Measurements from ENCODE around the gene RPL38.

Gene RPL38

DNA sequence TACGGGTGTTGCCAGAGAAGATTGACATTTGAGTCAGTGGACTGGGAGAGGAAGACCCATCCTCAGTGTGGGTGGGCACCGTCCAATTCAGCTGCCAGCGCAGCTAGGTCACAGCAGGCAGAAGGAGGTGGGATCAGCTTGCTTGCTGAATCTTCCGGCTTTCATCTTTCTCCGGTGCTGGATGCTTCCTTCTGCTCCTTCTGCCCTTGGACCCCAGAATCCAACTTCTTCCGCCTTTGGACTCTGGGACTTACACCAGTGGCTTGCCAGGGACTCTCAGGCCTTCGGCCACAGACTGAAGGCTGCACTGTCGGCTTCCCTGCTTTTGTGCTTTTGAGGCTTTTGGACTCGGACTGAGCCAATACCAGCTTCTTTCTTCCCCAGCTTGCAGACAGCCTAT, 46.1 kb upstream of the RPL38 start:
- no peak for DNase-seq (ENCODE audit: low read depth in 1 of 2, low spot score in 1 of 2)
- Histone ChIP-seq H3K27ac (replicated peaks) (no peak overlapping the region), H3K27me3 (ENCODE audit: insufficient read depth, poor library complexity, severe bottlenecking) (peaks cover 3% of the 10 kb centered on the region), H3K4me3 (replicated peaks; ENCODE audit: insufficient read depth, low read length) (no peak overlapping the region)
- TF ChIP-seq POLR2AphosphoS5 (IDR thresholded peaks at IDR 0.05; ENCODE audit: low read depth): no peak
- TF ChIP-seq, protein P1, sequence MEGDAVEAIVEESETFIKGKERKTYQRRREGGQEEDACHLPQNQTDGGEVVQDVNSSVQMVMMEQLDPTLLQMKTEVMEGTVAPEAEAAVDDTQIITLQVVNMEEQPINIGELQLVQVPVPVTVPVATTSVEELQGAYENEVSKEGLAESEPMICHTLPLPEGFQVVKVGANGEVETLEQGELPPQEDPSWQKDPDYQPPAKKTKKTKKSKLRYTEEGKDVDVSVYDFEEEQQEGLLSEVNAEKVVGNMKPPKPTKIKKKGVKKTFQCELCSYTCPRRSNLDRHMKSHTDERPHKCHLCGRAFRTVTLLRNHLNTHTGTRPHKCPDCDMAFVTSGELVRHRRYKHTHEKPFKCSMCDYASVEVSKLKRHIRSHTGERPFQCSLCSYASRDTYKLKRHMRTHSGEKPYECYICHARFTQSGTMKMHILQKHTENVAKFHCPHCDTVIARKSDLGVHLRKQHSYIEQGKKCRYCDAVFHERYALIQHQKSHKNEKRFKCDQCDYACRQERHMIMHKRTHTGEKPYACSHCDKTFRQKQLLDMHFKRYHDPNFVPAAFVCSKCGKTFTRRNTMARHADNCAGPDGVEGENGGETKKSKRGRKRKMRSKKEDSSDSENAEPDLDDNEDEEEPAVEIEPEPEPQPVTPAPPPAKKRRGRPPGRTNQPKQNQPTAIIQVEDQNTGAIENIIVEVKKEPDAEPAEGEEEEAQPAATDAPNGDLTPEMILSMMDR (IDR thresholded peaks at IDR 0.05; ENCODE audit: insufficient read depth, low read length): no peak
- no peak for TF ChIP-seq GABPA (IDR thresholded peaks at IDR 0.05; ENCODE audit: low read depth)

DNA sequence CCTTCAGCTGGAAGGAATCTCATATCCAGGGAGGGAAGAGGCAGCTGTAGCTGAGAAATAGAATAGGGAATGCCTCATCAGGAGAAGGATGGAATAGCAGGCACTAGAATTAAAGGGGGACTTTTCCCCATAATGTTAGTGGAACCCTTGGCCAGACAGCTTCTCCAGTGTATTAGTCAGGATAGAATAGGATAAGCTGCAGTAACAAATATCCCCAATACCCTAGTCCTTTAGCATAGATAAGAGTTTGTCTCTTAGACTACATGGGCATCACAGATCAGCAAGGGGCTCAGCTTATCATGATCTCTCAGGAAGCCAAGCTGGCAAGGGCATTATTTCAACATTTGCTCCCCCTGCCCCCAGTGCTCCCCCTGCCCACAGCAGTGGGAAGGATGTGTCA, 44.7 kb upstream of the RPL38 start:
- no peak overlapping the region for H3K27ac ChIP-seq (replicated peaks)
- peaks cover 3% of the 10 kb centered on the region for H3K27me3 ChIP-seq (ENCODE audit: insufficient read depth, poor library complexity, severe bottlenecking)
- TF ChIP-seq, protein P2, sequence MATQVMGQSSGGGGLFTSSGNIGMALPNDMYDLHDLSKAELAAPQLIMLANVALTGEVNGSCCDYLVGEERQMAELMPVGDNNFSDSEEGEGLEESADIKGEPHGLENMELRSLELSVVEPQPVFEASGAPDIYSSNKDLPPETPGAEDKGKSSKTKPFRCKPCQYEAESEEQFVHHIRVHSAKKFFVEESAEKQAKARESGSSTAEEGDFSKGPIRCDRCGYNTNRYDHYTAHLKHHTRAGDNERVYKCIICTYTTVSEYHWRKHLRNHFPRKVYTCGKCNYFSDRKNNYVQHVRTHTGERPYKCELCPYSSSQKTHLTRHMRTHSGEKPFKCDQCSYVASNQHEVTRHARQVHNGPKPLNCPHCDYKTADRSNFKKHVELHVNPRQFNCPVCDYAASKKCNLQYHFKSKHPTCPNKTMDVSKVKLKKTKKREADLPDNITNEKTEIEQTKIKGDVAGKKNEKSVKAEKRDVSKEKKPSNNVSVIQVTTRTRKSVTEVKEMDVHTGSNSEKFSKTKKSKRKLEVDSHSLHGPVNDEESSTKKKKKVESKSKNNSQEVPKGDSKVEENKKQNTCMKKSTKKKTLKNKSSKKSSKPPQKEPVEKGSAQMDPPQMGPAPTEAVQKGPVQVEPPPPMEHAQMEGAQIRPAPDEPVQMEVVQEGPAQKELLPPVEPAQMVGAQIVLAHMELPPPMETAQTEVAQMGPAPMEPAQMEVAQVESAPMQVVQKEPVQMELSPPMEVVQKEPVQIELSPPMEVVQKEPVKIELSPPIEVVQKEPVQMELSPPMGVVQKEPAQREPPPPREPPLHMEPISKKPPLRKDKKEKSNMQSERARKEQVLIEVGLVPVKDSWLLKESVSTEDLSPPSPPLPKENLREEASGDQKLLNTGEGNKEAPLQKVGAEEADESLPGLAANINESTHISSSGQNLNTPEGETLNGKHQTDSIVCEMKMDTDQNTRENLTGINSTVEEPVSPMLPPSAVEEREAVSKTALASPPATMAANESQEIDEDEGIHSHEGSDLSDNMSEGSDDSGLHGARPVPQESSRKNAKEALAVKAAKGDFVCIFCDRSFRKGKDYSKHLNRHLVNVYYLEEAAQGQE (IDR thresholded peaks at IDR 0.05; ENCODE audit: insufficient replicate concordance, low read depth): no peak
- TF ChIP-seq GABPA (IDR thresholded peaks at IDR 0.05; ENCODE audit: low read depth): no peak
- TF ChIP-seq POLR2AphosphoS5 (IDR thresholded peaks at IDR 0.05; ENCODE audit: low read depth): no peak
- TF ChIP-seq SPI1 (IDR thresholded peaks at IDR 0.05; ENCODE audit: borderline replicate concordance, low read depth): no peak
- TF ChIP-seq, protein P1 (IDR thresholded peaks at IDR 0.05; ENCODE audit: insufficient read depth, low read length): no peak
- DNase-seq (ENCODE audit: low read depth in 1 of 2, low spot score in 1 of 2): no peak
- H3K4me3 ChIP-seq (replicated peaks; ENCODE audit: insufficient read depth, low read length): no peak overlapping the region

DNA sequence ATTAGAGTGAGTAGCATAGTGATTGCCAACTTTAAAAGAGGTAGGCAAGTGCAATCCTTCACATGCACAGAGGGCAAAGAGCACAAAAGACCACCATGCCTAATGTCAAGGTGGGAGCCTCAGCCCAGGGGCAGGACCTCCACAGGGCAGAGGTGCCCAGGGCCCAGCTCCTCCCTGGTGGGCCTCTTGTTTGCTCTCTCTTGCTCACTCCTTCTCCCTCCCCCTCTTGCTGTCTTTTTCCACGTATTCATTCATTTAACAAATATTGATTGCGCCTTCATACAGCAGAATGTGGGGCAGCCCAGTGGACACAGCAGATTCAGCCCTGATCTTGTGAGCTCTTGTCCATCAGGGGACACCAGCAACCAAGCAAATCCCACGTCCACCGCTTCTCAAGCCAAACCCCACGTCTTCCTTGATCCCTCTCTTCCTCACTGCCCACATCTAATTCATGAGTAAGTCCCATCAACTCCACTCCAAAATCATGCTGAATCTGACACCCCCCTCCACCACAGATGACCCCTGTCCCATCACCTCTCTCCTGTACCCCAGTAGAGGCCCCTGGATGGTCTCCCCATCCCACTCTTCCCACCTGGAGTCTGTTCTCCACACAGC, 44.1 kb upstream of the RPL38 start:
- DNase-seq (ENCODE audit: low read depth in 1 of 2, low spot score in 1 of 2): no peak
- Histone ChIP-seq H3K4me3 (replicated peaks; ENCODE audit: insufficient read depth, low read length) (no peak overlapping the region), H3K27me3 (ENCODE audit: insufficient read depth, poor library complexity, severe bottlenecking) (peaks cover 3% of the 10 kb centered on the region), H3K27ac (replicated peaks) (no peak overlapping the region)
- TF ChIP-seq, protein P2 (IDR thresholded peaks at IDR 0.05; ENCODE audit: insufficient replicate concordance, low read depth): no peak
- TF ChIP-seq POLR2AphosphoS5 (IDR thresholded peaks at IDR 0.05; ENCODE audit: low read depth) (no peak), GABPA (IDR thresholded peaks at IDR 0.05; ENCODE audit: low read depth) (no peak), SPI1 (IDR thresholded peaks at IDR 0.05; ENCODE audit: borderline replicate concordance, low read depth) (no peak)

DNA sequence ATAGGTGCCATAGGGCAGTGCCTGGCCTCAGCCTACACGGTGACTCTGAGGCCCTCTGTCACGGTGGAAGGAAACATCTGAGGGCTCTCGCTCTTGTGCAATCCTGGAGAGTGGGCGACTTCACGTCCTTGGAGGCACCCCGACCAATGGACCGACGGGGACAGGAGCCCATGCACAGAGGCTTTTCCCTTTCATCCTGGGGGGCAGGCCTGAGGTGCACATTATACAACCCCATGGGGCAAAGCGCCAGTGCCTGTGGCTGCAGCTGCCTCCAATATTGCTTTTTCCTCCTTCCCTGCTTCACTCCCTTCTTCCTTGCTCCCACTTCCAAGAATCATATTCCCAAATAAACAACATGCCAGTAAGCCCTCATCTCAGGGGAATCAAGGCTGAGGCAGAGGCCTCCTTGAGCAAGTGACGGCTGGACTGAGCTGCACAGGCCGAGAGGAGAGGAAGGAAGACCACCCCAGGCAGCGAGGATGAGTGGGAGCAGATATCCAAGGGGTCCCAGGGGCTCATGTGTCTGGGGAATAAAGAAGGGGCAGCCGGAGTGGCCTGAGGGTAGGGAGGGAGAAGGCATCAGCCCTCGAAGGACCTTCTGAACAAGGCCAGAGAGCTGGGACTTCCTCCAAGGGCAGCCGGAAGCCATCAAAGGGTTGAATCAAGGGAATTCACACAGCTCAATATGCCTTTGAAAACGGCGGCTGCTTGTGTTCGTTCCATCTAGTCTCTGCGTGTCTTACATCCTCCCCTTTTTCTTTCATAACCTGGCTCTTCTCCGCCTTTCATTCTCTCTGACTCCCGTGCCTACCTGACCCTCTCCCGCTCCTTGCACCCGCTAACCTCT, 42.6 kb upstream of the RPL38 start:
- TF ChIP-seq, protein P1 (IDR thresholded peaks at IDR 0.05; ENCODE audit: insufficient read depth, low read length): no peak
- TF ChIP-seq SPI1 (IDR thresholded peaks at IDR 0.05; ENCODE audit: borderline replicate concordance, low read depth): no peak
- TF ChIP-seq, protein P2 (IDR thresholded peaks at IDR 0.05; ENCODE audit: insufficient replicate concordance, low read depth): no peak
- TF ChIP-seq POLR2AphosphoS5 (IDR thresholded peaks at IDR 0.05; ENCODE audit: low read depth): no peak
- TF ChIP-seq GABPA (IDR thresholded peaks at IDR 0.05; ENCODE audit: low read depth): no peak
- no peak for DNase-seq (ENCODE audit: low read depth in 1 of 2, low spot score in 1 of 2)
- Histone ChIP-seq H3K4me3 (replicated peaks; ENCODE audit: insufficient read depth, low read length) (no peak overlapping the region), H3K27me3 (ENCODE audit: insufficient read depth, poor library complexity, severe bottlenecking) (peaks cover 3% of the 10 kb centered on the region), H3K27ac (replicated peaks) (no peak overlapping the region)

Measured in HL-60 (cell line).